Colonic mucosa (tissue), 4 donors: ENCODE measurements around the gene SINHCAF. TPM values are rescaled to one million over a fixed set of nuclear protein-coding genes. Genes with fewer than 3 reads are reported as not detected.

Source experiments
- DNase-seq: peaks from one replicate; pipeline ENCODE4 v3.0.0-alpha.2; 2020
- H3K27ac ChIP-seq: fragments of 200-600 bp; one replicate; pipeline ENCODE4 v1.8.0; 2021
- H3K27me3 ChIP-seq: fragments of 200-600 bp; one replicate; pipeline ENCODE4 v1.8.0; 2021
- H3K36me3 ChIP-seq: fragments of 200-600 bp; one replicate; pipeline ENCODE4 v1.8.0; 2021
- H3K4me1 ChIP-seq: fragments of 200-600 bp; one replicate; pipeline ENCODE4 v1.8.0; 2021; ENCODE audit warnings: mild to moderate bottlenecking
- H3K4me3 ChIP-seq: fragments of 200-600 bp; one replicate; pipeline ENCODE4 v1.8.0; 2021
- H3K9ac ChIP-seq, 2 donors: one replicate each; pipeline ENCODE4 v1.7.0; 2013; ENCODE audit warnings: control low read depth in 2 of 2, low read depth in 2 of 2, low read length in 2 of 2
- H3K9me3 ChIP-seq: fragments of 200-600 bp; one replicate; pipeline ENCODE4 v1.8.0; 2021
- intact Hi-C: fragments of 100-400 bp; cut with DNase I; formaldehyde crosslinking; loops from one replicate; pipeline ENCODE4 v1.14.1; 2022
- total RNA-seq, 2 donors: library from RNA; stranded (reverse); fragmentation: NEBNext Ultra II Directional in 1 of 2; extraction: Animal tissue kit (Norgen Biotek cat#: 25700) in 1 of 2; gene quantifications; one replicate each; pipeline ENCODE4 v1.2.1, GENCODE V29; 2021
- TF ChIP-seq, protein P1 (sequence below): fragments of 200-600 bp; IDR thresholded peaks from one replicate; pipeline ENCODE4 v1.8.0; 2022; ENCODE audit warnings: antibody characterized with exemption, mild to moderate bottlenecking
- donor health status: healthy.
- donor health status: DM: no; HTN: no; CAD: no.
- donor health status: DM: no; HTN: no; CAD: no.

The SINHCAF gene
- total RNA-seq, 2 donors from 2014 or later, result 58.9 to 107 TPM

DNA sequence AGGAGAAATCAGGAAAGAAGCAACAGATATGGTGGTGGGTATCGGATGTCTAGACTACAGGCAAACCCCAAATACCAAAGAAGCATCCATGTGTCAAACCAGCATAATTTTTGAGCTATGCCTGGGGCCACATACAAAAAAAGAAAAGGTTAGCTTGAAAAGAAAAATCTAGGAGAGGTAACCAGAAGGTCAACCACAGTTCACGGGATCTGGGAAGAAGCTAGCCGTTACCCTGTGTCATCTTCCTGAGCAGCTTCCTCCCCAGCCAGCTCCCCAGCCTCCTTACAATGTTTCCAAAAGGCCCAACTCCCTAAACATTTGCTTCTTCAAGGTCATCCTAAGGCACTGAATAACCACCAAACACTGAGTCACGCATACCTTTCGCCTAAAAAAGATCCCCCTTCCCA, 3.1 kb downstream of the SINHCAF start:
- H3K27me3 ChIP-seq, result no peaks in the 10 kb centered on the region
- H3K27ac ChIP-seq, result peak overlapping the region; percentile 93
- DNase-seq, result peak; percentile 24
- H3K4me3 ChIP-seq, result peak overlapping the region; percentile 80
- H3K9me3 ChIP-seq, result no peaks in the 10 kb centered on the region
- TF ChIP-seq, protein P1, sequence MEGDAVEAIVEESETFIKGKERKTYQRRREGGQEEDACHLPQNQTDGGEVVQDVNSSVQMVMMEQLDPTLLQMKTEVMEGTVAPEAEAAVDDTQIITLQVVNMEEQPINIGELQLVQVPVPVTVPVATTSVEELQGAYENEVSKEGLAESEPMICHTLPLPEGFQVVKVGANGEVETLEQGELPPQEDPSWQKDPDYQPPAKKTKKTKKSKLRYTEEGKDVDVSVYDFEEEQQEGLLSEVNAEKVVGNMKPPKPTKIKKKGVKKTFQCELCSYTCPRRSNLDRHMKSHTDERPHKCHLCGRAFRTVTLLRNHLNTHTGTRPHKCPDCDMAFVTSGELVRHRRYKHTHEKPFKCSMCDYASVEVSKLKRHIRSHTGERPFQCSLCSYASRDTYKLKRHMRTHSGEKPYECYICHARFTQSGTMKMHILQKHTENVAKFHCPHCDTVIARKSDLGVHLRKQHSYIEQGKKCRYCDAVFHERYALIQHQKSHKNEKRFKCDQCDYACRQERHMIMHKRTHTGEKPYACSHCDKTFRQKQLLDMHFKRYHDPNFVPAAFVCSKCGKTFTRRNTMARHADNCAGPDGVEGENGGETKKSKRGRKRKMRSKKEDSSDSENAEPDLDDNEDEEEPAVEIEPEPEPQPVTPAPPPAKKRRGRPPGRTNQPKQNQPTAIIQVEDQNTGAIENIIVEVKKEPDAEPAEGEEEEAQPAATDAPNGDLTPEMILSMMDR, result no peak
- no peaks in the 10 kb centered on the region for H3K36me3 ChIP-seq
- H3K9ac ChIP-seq, result peak overlapping the region in 1 of 2 donors; percentile 80
- no peaks in the 10 kb centered on the region for H3K4me1 ChIP-seq
- intact Hi-C loops, result no loop called here

DNA sequence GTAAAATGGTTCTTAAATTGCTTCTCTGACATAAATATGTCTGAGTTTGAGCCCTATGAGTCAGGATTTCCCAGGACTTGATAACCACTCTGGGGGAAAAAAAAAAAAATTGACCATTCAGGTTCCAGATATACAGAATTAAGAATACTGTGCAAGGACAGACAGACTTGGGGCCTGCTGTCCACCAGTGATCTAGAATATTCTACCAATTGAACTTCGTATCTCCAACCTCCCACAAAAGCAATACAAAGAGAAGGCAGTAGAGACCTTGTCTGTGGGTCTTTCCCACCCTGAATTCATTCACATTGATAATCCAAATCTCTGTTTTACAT, 4.1 kb downstream of the SINHCAF start:
- no peak overlapping the region for H3K9ac ChIP-seq
- no peaks in the 10 kb centered on the region for H3K27me3 ChIP-seq
- no peaks in the 10 kb centered on the region for H3K36me3 ChIP-seq
- intact Hi-C loops, result no loop called here
- no peak overlapping the region for H3K4me3 ChIP-seq
- no peaks in the 10 kb centered on the region for H3K9me3 ChIP-seq
- TF ChIP-seq, protein P1, result no peak
- H3K4me1 ChIP-seq, result no peaks in the 10 kb centered on the region
- no peak for DNase-seq
- no peak overlapping the region for H3K27ac ChIP-seq

DNA sequence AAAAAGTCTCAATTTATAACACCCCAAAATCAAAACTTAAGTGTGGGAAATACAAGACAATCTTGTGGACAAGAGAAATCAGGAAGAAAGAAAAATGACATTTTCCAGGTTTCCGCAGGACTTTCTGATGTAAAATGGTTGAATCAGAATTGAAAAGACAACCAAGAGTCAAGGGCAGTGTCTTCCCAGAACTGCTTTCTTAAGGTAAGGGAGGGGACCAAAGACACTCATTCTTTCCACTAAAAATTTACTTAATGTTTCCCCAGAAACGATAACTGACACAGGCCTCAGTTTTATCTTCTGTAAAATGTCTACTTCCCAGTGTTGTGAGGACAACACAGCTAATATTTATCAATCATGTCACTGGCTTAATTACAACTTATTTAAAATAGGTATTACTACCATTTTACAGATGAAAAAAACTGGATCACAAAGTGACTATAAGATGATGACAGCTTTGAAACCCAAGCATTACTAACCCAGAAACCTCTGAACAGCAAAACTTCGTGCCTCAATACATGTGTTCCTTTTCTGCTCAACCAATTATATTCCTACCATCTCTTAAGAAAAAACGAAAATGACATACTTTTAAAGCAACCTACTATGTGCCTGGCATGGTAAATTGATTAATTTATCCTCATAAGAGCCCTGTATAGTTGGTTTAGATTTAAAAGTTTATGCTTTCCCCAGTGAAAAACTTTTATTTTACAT, 4.6 kb downstream of the SINHCAF start:
- Histone ChIP-seq H3K9ac (no peak overlapping the region), H3K4me1 (no peaks in the 10 kb centered on the region), H3K27ac (no peak overlapping the region), H3K9me3 (no peaks in the 10 kb centered on the region), H3K27me3 (no peaks in the 10 kb centered on the region), H3K36me3 (no peaks in the 10 kb centered on the region), H3K4me3 (no peak overlapping the region)
- DNase-seq, result no peak
- intact Hi-C loops, result no loop called here
- TF ChIP-seq, protein P1, result no peak

DNA sequence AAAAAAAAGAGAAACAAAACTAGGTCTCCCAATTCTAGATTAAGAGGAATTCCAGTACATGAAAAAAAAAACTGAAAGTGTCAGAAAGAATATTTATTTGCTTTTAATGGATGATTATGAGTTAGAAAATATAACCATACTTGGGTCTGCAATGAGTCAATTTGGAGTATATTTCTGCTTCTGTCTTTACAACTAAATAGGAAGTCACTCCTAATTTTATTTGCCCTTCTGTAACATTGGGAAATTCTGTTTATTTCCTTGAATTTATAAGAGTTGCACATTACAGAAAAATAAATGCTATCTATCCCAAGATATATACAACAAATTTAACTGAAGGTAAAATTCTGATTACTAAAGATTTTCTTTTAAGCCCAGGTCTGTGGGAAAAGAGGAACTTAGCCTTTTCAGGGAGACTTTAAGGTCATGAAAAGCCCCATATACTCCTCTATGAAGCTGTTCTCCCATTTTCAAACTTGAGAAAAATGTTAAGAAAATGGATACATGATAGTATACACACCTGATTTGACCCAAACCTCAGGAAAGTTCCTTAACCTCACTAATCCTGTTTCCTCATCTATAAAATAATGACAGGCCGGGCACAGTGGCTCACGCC, 7.2 kb downstream of the SINHCAF start:
- Histone ChIP-seq H3K27me3 (no peaks in the 10 kb centered on the region), H3K9ac (no peak overlapping the region), H3K4me3 (no peak overlapping the region), H3K27ac (no peak overlapping the region), H3K36me3 (no peaks in the 10 kb centered on the region), H3K9me3 (no peaks in the 10 kb centered on the region), H3K4me1 (no peaks in the 10 kb centered on the region)
- intact Hi-C loops, result no loop called here
- TF ChIP-seq, protein P1, result no peak
- DNase-seq, result no peak

DNA sequence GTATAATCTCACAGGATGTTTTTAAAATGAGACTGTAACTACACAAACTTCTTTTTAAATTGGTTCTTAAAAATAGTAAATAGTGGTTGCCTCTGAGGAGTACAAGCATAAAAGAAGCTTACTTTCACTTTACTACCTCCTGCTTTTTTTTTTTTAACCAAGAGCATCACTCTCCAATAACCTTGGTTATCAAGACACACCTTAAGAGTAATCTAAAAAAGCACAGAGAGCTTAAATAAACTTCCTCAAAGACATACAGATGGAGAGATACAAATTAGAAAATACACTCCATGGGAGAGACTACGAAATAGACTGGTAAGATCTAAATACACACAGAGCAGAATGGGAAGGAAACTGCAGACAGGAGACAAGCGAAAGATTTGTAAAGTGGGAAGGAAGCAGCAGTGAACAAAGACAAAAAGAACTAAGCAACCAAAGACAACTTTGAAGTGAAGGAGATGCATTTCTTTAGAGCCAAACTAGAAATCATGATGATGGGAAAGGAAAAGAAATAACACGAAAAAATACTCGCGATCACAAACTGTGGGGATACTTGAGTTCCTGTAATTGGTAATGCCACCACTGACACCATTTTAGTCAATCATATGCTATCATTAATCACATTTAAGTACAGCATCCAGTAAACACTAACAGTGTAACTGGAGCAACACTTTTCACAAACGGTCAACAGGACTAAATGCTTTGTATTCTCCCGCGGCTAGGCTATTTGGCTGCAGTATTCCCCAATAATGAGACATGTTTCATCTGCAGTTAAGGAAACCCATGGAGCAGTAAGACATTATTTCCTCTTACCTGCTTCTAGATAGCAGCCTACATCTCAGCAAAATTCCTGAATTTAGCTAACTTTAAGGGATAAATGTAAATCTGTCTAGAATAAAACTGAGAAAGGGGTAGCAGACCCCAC, 8.2 kb downstream of the SINHCAF start:
- Histone ChIP-seq H3K9me3 (no peaks in the 10 kb centered on the region), H3K27ac (peak overlapping the region; percentile 53), H3K36me3 (no peaks in the 10 kb centered on the region), H3K27me3 (no peaks in the 10 kb centered on the region), H3K4me3 (no peak overlapping the region), H3K4me1 (no peaks in the 10 kb centered on the region), H3K9ac (peak overlapping the region in 1 of 2 donors; percentile 0)
- intact Hi-C loops, result no loop called here
- DNase-seq, result no peak
- TF ChIP-seq, protein P1, result no peak
